Chondrocyte (in vitro differentiated cells): ENCODE measurements around the gene STOM. TPM values are rescaled to one million over a fixed set of nuclear protein-coding genes. Genes with fewer than 3 reads are reported as not detected.
"Not testable (repeated sequence)": the region's sequence is repeated elsewhere in the genome, so short reads cannot be mapped to it uniquely, and the experiment has no call there.

ENCODE experiments used
- DNase-seq: peaks from one replicate; pipeline ENCODE4 v3.0.0; 2021; ENCODE audit warnings: mixed read lengths, low spot score
- H3K27ac Mint-ChIP-seq: one replicate; pipeline ENCODE4 v1.8.0; 2021; ENCODE audit warnings: mild to moderate bottlenecking, moderate library complexity, mixed read lengths; ENCODE audit not compliant: unreplicated experiment
- H3K27me3 Mint-ChIP-seq: 2 replicates; pipeline ENCODE4 v1.8.0; 2021; ENCODE audit warnings: low read depth, mixed read lengths
- H3K36me3 Mint-ChIP-seq: 2 replicates; pipeline ENCODE4 v1.8.0; 2021; ENCODE audit warnings: low read depth, mixed read lengths
- H3K4me1 Mint-ChIP-seq: 2 replicates; pipeline ENCODE4 v1.8.0; 2021; ENCODE audit warnings: low read depth, mild to moderate bottlenecking, mixed read lengths
- H3K4me3 Mint-ChIP-seq: one replicate; pipeline ENCODE4 v1.8.0; 2021; ENCODE audit warnings: mild to moderate bottlenecking, moderate library complexity, mixed read lengths; ENCODE audit not compliant: unreplicated experiment
- H3K9me3 Mint-ChIP-seq: 2 replicates; pipeline ENCODE4 v1.8.0; 2021; ENCODE audit warnings: low read depth, mixed read lengths
- CTCF ChIP-seq: fragments of 200-600 bp; sonication (generic); IDR thresholded peaks from 2 replicates; pipeline ENCODE4 v1.5.0; 2021; ENCODE audit warnings: antibody characterized with exemption, mild to moderate bottlenecking, moderate library complexity
- total RNA-seq: library from RNA; stranded (reverse); gene quantifications from 3 replicates; pipeline ENCODE4 v1.2.1, GENCODE V29; 2021

Gene STOM
- total RNA-seq, 1 donor from 2014 or later = 83.6 TPM

- H3K27ac Mint-ChIP-seq = peak overlapping the region; percentile 37
- H3K4me1 Mint-ChIP-seq = peaks cover 43% of the 10 kb centered on the region
Observed at GRCh38 chr9:121294866-121295661, 75.0 kb downstream of the STOM start.

GRCh38 chr9:121294151-121294743, 75.8 kb downstream of the STOM start:
- no peak overlapping the region for H3K4me3 Mint-ChIP-seq
- no peaks in the 10 kb centered on the region for H3K27me3 Mint-ChIP-seq
- no peak overlapping the region for H3K27ac Mint-ChIP-seq
- H3K9me3 Mint-ChIP-seq = no peaks in the 10 kb centered on the region
- no peak for TF ChIP-seq CTCF
- peaks cover 47% of the 10 kb centered on the region for H3K4me1 Mint-ChIP-seq
- peak; percentile 69 for DNase-seq
- H3K36me3 Mint-ChIP-seq = peaks cover 8% of the 10 kb centered on the region

More at GRCh38 chr9:121294866-121295661, 75.0 kb downstream of the STOM start:
- no peaks in the 10 kb centered on the region for H3K9me3 Mint-ChIP-seq
- H3K27me3 Mint-ChIP-seq = no peaks in the 10 kb centered on the region
- no peak overlapping the region for H3K4me3 Mint-ChIP-seq
- H3K36me3 Mint-ChIP-seq = peaks cover 8% of the 10 kb centered on the region
- TF ChIP-seq CTCF = no peak
- no peak for DNase-seq

GRCh38 chr9:121292801-121293241, 77.2 kb downstream of the STOM start:
- H3K27ac Mint-ChIP-seq = no peak overlapping the region

GRCh38 chr9:121292051-121292450, 78.0 kb downstream of the STOM start:
- H3K36me3 Mint-ChIP-seq = peaks cover 10% of the 10 kb centered on the region
- DNase-seq = no peak
- H3K4me1 Mint-ChIP-seq = peaks cover 47% of the 10 kb centered on the region
- H3K4me3 Mint-ChIP-seq = no peak overlapping the region
- H3K27ac Mint-ChIP-seq = no peak overlapping the region
- TF ChIP-seq CTCF = no peak
- no peaks in the 10 kb centered on the region for H3K9me3 Mint-ChIP-seq
- H3K27me3 Mint-ChIP-seq = no peaks in the 10 kb centered on the region

More at GRCh38 chr9:121292801-121293241, 77.2 kb downstream of the STOM start:
- Mint-ChIP-seq H3K36me3 (peaks cover 10% of the 10 kb centered on the region), H3K4me1 (peaks cover 47% of the 10 kb centered on the region), H3K27me3 (no peaks in the 10 kb centered on the region), H3K9me3 (no peaks in the 10 kb centered on the region), H3K4me3 (no peak overlapping the region)
- no peak for DNase-seq
- TF ChIP-seq CTCF = no peak

GRCh38 chr9:121291536-121291935, 78.5 kb downstream of the STOM start:
- H3K9me3 Mint-ChIP-seq, DNase-seq, H3K36me3 Mint-ChIP-seq, H3K27me3 Mint-ChIP-seq, H3K4me3 Mint-ChIP-seq, H3K27ac Mint-ChIP-seq: not testable (repeated sequence)
- peaks cover 47% of the 10 kb centered on the region for H3K4me1 Mint-ChIP-seq
